ENCODE results near the gene MEIS2.

GRCh38 chr15:36996121-36996520 lies 104.2 kb downstream of the MEIS2 start:
- no peak for TF ChIP-seq POLR2A (IDR thresholded peaks at IDR 0.05)
- TF ChIP-seq, protein P1, sequence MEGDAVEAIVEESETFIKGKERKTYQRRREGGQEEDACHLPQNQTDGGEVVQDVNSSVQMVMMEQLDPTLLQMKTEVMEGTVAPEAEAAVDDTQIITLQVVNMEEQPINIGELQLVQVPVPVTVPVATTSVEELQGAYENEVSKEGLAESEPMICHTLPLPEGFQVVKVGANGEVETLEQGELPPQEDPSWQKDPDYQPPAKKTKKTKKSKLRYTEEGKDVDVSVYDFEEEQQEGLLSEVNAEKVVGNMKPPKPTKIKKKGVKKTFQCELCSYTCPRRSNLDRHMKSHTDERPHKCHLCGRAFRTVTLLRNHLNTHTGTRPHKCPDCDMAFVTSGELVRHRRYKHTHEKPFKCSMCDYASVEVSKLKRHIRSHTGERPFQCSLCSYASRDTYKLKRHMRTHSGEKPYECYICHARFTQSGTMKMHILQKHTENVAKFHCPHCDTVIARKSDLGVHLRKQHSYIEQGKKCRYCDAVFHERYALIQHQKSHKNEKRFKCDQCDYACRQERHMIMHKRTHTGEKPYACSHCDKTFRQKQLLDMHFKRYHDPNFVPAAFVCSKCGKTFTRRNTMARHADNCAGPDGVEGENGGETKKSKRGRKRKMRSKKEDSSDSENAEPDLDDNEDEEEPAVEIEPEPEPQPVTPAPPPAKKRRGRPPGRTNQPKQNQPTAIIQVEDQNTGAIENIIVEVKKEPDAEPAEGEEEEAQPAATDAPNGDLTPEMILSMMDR (IDR thresholded peaks at IDR 0.05): no peak

Measured in adrenal gland (tissue), 5 donors.